NB4 (cell line): ENCODE data around the gene CROCC.
"Not testable (repeated sequence)": the region's sequence is repeated elsewhere in the genome, so short reads cannot be mapped to it uniquely, and the experiment has no call there.

Experiments
- DNase-seq: peaks from one replicate; pipeline ENCODE4 v3.0.0; 2010; ENCODE audit warnings: low read depth
- H3K4me3 ChIP-seq: one replicate; pipeline ENCODE4 v1.5.1; 2011; ENCODE audit warnings: mild to moderate bottlenecking, low read depth, low read length, moderate library complexity
- CTCF ChIP-seq: IDR thresholded peaks from one replicate; pipeline ENCODE4 v1.5.1; 2012; ENCODE audit warnings: low read depth, low read length
- MAX ChIP-seq: IDR thresholded peaks from 2 replicates; pipeline ENCODE4 v1.6.1; 2011; ENCODE audit warnings: low read depth, low read length
- MYC ChIP-seq: IDR thresholded peaks from 2 replicates; pipeline ENCODE4 v1.6.1; 2011; ENCODE audit warnings: low read depth, low read length
- POLR2A ChIP-seq: IDR thresholded peaks from 2 replicates; pipeline ENCODE4 v1.6.1; 2011; ENCODE audit warnings: mild to moderate bottlenecking; ENCODE audit not compliant: insufficient read length; ENCODE audit errors: extremely low read depth

Gene CROCC, protein sequence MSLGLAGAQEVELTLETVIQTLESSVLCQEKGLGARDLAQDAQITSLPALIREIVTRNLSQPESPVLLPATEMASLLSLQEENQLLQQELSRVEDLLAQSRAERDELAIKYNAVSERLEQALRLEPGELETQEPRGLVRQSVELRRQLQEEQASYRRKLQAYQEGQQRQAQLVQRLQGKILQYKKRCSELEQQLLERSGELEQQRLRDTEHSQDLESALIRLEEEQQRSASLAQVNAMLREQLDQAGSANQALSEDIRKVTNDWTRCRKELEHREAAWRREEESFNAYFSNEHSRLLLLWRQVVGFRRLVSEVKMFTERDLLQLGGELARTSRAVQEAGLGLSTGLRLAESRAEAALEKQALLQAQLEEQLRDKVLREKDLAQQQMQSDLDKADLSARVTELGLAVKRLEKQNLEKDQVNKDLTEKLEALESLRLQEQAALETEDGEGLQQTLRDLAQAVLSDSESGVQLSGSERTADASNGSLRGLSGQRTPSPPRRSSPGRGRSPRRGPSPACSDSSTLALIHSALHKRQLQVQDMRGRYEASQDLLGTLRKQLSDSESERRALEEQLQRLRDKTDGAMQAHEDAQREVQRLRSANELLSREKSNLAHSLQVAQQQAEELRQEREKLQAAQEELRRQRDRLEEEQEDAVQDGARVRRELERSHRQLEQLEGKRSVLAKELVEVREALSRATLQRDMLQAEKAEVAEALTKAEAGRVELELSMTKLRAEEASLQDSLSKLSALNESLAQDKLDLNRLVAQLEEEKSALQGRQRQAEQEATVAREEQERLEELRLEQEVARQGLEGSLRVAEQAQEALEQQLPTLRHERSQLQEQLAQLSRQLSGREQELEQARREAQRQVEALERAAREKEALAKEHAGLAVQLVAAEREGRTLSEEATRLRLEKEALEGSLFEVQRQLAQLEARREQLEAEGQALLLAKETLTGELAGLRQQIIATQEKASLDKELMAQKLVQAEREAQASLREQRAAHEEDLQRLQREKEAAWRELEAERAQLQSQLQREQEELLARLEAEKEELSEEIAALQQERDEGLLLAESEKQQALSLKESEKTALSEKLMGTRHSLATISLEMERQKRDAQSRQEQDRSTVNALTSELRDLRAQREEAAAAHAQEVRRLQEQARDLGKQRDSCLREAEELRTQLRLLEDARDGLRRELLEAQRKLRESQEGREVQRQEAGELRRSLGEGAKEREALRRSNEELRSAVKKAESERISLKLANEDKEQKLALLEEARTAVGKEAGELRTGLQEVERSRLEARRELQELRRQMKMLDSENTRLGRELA (N-terminal part only)

DNA sequence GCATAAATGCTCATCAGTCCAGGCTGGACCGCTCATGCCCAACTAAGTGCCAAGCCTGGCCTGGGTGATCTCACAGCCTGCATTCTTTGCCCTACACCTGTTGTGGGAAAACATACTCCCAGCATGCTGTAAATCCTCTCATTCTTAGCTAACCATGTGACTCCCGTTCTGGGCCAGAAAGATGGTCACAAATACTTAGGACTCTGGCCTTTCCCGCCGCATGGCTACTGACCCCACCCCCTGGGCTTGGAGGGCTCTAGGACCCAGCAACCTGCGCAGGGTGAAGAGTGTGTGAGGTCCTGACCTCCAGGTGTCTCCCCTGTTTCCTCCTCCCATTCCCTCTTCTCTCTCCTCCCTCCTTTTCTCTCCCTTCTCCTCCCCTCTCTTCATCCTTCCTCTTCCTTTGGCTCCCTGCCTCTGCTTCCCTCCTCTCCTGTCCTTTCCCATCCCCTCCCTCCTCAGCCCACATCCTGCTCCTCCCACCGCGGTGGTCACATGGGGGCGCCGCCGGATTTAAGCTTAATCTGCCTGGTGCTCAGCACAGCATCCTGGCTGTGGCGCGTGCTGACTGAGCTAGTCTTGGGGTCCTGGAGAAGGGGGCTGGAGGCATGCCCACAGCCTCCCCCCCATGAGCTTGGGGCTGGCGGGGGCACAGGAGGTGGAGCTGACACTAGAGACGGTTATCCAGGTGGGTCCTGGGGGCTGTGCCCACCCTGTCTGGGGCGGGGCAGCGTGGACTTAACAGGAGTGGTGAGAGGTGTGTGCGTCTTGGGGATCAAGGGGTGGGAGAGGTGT, at the start of gene CROCC:
TSS of gene CROCC (plus strand) at position 541 of the 795 bp plus-strand sequence. CDS start at position 629, 88 bp downstream.
- peak; percentile 44 for DNase-seq
- no peak for TF ChIP-seq POLR2A
- TF ChIP-seq CTCF, result peak; percentile 1
- H3K4me3 ChIP-seq, result no peak within 1 kb of the TSS

DNA sequence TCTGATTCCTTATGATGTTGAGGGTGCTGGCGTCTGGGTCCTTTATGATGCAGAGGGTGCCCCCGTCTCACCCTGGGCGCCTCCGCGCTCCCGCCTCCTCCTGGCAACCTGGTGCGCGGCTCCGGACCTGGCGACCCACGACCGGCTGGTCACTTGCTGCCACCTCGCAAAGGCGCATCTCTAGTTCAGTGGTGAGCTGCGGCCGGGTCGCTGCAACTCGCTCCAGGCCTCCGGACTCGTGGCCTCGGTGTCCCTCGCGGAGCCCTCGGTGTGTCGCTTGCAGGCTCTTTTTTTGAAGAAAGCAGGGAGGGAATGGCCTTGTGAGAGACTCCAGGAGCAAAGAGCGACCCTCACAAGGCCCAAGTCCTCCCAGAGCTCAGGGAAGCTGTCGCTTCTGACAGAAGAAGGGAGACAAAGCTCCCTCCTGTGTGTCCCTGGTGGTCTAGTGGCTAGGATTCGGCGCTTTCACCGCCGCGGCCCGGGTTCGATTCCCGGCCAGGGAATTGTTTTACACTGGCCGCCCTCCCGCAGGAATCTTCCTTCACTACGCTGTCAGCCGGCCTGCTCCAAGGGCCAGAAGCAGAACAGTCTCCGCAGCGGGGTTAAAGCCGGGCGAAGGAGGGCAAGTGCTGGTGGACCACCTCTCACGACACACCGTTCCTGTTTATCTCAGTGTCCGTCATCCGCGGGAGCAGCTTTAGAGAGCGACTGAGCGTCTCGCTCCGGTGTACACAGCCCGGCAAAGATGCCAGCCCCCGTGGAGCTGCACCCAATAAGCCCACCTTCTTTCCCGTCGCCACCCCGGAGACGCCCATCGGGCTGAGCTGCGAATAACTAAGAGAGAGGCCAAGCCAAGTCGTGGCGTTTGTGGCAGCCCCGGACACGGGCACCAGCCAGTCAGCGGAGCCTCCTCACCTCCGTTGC, 49.3 kb upstream of the CROCC start:
- not testable (repeated sequence) for H3K4me3 ChIP-seq

DNA sequence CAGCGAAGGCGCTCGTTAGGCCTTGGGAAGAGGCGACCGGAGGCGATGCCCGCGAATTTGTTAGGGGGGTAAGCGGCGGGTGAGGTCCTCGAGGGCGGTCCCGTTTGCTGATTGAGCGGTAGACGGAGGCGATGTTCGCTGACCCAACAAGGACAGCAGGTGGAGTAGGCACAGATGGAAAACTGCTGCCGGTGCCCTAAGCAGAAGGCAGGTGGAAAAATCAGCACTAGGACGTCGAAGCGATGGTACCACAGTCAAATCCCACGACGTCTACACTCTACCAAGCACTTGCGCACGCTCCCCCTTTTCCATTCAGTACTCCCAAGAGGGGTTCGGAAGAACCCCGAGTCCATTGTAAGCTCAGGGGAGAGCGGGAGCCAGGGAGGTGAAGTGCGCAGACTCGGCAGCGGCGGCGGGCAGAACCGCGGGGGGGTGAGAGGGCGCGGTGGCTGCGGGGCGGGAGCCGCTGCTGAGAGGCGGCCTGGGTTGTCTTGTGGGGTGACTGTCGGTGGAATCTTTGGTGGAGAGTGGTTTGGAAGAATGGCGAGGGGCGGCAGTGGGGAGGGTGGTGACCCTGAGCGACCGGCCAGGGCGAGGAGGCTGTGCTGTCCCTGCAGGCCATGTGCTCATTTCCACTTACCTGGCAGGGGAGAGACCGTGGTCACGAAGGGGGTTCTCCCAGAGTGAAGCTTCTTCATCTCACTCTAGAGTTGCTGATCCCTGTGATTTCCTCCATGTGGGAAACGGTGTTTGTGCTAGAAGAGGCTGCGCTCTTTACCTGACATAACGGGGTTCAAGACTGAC, 48.5 kb upstream of the CROCC start:
- not testable (repeated sequence) for DNase-seq, H3K4me3 ChIP-seq

More for the DNA sequence above, 49.3 kb upstream of the CROCC start:
- not testable (repeated sequence) for DNase-seq

- DNase-seq, result peak; percentile 45
- H3K4me3 ChIP-seq, result not testable (repeated sequence)
Observed at GRCh38 chr1:16874968-16875765, 46.6 kb upstream of the CROCC start.

- H3K4me3 ChIP-seq, DNase-seq: not testable (repeated sequence)
Observed at GRCh38 chr1:16881742-16882141, 40.0 kb upstream of the CROCC start.

DNA sequence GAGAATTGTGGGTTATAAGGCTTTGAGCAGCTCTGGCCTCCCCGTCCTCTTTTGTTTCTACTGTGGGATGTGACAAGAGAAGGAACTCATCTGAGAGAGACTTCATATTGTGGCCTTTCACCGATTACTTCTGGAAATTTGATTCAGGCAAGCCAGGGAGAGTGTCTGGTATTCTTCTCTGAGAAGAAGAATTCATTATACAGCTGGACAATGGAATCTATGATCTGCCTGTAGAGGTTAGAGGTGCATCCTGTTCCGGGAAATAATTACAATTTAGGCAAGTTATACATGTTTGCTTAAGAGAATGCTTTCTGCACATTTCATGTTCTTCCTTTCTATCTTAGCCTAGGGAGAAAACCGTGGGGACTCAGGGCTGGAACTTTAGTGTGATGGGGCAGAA, 38.7 kb upstream of the CROCC start:
- DNase-seq, result no peak
- TF ChIP-seq CTCF (no peak), POLR2A (no peak), MYC (no peak), MAX (no peak)
- no peak overlapping the region for H3K4me3 ChIP-seq

DNA sequence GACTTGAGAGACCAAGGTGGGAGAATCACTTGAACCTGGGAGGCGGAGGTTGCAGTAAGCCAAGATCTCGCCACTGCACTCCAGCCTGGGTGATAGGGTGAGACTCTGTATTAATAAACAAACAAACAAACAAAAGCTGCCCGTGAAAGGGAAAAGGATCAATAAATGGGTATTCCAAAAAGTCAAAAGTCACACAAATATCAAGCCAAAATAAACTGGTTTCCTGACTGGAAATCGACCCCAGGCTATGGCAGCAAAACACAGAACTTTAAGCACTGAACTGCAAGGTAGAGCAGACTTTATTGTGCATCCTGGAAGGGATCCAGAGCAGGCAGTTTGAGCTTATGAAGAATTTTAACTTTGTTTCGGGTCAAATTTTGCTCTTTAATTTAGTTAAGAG, 37.2 kb upstream of the CROCC start:
- not testable (repeated sequence) for DNase-seq

More for the DNA sequence above, 37.2 kb upstream of the CROCC start:
- H3K4me3 ChIP-seq, result not testable (repeated sequence)
